ENCODE results near the gene FKBP5.
A peak's percentile ranks its signal among the peaks of the same experiment; 100 is the strongest.

GRCh38 chr6:35737413-35738211 is 48.9 kb upstream of the FKBP5 start:
- TF ChIP-seq CTCF (IDR thresholded peaks at IDR 0.05 in 8 of 11, conservative IDR thresholded peaks at IDR 0.05 in 3 of 11): peak; percentile 75 to 98 (median 86)
- TF ChIP-seq POLR2A (IDR thresholded peaks at IDR 0.05): no peak
- peak in 2 of 3 donors; percentile 42 to 53 for TF ChIP-seq POLR2AphosphoS5 (IDR thresholded peaks at IDR 0.05)

Measured in spleen (tissue), 7 donors.